Measurements from ENCODE around the gene SPTBN2.

Gene SPTBN2

DNA sequence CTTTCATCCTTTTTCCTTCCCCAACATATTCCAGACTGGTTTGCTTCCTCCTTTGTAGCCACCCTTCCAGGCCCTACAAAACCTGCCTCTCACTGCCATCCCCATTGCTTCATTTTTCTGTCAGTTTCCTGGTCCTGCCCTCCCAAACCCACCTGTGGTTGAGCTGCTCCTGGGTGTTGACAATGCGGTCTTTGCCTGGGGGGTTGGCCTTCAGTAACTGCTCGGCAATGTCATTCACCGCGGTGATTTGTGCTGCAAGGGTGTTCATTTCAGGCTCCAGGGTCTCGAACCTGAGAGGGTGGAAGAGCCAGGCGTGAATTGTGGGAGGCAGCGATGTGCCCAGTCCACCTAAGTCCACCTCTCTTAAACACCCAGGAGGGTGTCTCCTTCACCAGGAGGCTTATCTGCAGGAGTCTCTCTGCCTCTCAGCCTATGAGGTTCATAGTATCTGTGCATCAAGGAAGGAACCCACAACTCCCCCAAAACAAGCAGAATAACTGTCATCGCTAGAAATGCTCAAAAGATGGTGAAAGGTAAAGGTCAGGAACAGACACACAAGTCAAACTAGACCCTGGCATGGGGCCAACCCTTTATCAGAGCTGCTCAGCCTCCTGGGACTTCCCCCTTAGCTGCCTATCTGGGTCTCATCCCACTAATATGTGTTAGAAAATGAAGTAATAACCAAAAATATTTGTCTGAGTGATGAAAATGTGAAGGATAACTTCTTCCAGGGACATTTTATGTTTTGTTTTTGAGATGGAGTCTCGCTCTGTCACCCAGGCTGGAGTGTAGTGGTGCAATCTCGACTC, 27.4 kb downstream of the SPTBN2 start:
- no peak for DNase-seq (ENCODE audit: low read depth in 2 of 2)

GRCh38 chr11:66700742-66701141, 28.3 kb downstream of the SPTBN2 start:
- no peak for DNase-seq (ENCODE audit: low read depth in 2 of 2)

DNA sequence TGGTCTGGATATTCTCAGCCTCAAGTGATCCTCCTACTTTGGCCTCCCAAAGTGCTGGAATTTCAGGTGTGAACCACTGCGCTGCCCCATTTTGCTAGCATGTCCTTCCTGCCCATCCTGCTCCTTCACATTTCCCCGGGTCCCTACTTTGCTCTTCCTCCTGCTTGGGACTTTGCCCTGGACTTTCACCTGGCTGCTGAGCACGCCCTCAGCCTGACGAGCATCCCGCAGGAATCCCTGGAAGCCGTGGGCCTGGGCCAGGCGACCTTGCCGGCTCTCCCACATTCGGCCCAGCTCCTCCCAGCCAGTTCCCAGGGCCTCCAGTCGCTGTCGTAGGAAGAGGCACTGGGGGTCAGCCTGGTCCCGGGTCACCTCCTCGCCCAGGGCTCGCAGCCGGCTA, 28.7 kb downstream of the SPTBN2 start:
- no peak for DNase-seq (ENCODE audit: low read depth in 2 of 2)

- DNase-seq (ENCODE audit: low read depth in 2 of 2), result no peak
These were observed 30.5 kb downstream of the SPTBN2 start for GRCh38 chr11:66698491-66698890.

DNA sequence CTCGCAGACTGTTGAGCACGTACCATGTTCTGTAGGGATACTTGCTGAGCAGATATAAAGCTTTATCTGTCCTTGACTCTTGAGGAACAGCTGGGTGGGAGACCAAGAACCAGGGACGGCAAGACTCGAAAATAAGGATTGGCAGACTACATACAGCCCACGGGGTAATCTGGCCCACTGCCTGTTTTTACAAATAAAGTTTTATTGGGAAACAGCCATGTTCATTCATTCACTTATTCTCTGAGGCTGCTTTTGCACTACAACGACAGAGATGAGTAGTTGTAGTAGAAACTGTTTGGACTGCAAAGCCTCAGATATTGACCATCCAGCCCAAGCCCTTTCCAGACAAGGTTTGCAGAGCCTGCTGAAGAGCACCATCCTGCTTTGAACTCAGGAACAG, 31.0 kb downstream of the SPTBN2 start:
- DNase-seq (ENCODE audit: low read depth in 2 of 2), result no peak

GRCh38 chr11:66696146-66696545, 32.9 kb downstream of the SPTBN2 start:
- no peak for DNase-seq (ENCODE audit: low read depth in 2 of 2)

- DNase-seq (ENCODE audit: low read depth in 2 of 2), result peak; percentile 64 to 66
These were observed 34.2 kb downstream of the SPTBN2 start for GRCh38 chr11:66694732-66695207.

DNA sequence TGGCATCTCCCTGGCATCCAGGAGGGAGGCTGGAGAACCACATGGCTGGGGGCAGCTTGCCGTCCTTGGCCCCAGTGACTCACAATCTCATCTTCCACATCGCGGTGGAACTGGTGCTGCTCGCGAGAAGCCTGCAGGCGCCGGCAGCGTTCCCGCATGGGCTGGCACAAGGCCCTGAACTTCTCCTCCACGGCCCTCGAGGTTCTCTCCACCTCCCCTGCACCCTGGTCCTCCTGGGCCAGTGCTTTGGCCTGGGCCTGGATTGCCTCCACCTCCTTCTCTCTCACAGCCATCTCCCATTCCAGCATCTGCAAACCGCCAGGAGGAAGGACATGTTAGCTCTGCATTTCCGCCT, 35.0 kb downstream of the SPTBN2 start:
- no peak for DNase-seq (ENCODE audit: low read depth in 2 of 2)

DNA sequence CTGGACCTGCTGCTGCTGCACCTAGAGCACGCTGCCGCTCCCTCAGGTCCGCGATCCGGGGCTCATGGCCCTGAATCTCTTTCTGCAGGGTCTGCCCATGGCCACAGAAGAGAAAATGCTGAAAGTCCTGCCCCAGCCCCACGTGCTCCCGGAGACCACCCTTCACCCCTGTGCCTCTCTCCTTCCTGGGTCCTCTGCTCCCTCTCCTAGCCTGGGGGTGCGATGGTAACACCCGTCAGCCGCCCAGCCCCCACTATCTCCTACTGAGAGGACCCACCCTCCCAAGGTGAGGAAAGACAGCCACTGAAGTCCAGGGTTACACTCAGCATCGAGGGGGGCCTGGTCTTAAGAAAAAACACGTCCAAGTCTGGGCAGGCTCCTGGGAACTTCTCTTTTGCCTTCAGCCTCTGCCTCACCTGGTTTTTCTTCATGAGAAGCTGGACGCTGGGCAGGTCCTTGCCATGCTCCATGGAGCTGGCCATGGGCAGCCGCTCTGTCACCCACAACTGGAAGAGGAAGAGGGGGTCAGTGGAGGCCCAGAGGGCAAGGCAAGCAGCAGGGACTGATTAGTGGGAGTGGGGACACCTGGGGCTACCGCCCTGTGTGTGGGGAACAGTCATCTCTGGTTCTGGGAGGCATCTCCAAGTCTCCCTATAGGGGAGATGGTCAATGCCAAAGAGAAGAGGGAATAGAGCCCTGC, 35.5 kb downstream of the SPTBN2 start:
- no peak for DNase-seq (ENCODE audit: low read depth in 2 of 2)

DNA sequence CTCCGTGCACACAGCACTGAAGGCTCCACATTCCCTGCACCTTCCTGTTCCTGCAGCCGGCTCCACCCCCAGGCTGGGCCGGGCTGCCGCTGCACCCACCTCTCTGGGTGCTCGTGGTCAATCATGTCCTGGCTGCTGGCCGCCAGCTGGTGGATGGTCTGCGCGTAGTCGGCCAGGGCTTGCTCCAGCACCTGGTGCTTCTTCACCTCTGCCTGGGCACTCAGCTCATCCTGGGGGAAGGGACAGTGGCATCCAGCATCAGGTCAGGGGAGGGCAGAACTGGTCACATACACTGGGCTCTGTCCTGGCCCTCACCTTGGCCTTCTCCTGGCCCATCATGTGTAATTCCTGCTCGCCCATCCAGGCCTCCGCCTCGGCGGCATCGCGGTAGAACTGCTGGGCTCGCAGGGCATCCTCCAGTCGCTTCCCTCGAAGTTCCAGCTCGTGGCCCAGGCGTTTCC, 36.1 kb downstream of the SPTBN2 start:
- DNase-seq (ENCODE audit: low read depth in 2 of 2), result no peak

- no peak for DNase-seq (ENCODE audit: low read depth in 2 of 2)
These were observed 36.6 kb downstream of the SPTBN2 start for GRCh38 chr11:66692446-66692845.

GRCh38 chr11:66691311-66691980, 37.6 kb downstream of the SPTBN2 start:
- no peak for DNase-seq (ENCODE audit: low read depth in 2 of 2)

DNA sequence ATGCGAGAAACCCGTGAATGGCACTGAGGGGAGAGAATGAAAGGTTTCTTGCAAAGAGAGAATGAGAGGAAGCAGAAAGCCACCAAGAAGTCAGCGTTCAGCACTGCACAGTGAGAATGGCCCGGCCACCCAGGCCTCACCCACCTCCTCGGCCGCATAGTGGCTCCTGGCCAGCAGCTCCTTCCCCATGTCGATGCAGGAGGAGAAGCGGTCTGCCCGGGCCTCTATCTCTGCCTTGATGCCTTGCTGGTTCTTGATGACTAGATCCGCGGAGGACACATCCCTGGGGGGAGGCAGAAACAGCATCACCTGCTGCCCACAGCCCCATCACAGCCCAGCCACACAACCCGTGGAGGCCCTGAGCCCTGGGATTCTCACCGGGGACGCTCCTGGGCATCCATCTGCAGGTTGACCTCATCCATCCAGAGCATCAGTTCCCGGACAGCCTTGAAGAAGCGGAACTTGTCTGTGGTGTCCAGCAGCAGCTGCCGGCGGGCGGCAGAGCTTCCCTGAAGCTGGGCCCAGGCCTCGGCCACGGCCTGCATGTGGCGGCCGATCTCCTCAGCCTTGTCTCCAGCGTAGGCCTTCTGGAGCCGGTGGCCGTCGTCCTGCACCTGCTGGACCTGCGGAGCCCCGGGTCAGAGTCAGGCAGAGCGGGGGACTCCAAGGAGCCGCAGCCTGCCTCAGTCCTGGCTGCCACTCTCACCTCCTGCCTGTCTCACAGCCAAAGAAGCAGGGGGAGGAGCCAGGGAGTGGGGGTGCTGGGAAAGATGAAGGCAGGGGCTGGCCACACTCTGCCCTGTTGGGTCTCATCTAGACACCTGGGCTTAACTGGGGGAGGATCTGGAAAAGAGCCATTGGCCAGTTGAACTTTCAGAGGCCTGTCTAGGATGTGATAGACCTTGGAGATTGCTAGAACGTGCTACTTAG, 39.1 kb downstream of the SPTBN2 start:
- DNase-seq (ENCODE audit: low read depth in 2 of 2), result no peak

GRCh38 chr11:66688561-66689534, 40.2 kb downstream of the SPTBN2 start:
- no peak for DNase-seq (ENCODE audit: low read depth in 2 of 2)

GRCh38 chr11:66687831-66688281, 41.2 kb downstream of the SPTBN2 start:
- DNase-seq (ENCODE audit: low read depth in 2 of 2), result no peak

DNA sequence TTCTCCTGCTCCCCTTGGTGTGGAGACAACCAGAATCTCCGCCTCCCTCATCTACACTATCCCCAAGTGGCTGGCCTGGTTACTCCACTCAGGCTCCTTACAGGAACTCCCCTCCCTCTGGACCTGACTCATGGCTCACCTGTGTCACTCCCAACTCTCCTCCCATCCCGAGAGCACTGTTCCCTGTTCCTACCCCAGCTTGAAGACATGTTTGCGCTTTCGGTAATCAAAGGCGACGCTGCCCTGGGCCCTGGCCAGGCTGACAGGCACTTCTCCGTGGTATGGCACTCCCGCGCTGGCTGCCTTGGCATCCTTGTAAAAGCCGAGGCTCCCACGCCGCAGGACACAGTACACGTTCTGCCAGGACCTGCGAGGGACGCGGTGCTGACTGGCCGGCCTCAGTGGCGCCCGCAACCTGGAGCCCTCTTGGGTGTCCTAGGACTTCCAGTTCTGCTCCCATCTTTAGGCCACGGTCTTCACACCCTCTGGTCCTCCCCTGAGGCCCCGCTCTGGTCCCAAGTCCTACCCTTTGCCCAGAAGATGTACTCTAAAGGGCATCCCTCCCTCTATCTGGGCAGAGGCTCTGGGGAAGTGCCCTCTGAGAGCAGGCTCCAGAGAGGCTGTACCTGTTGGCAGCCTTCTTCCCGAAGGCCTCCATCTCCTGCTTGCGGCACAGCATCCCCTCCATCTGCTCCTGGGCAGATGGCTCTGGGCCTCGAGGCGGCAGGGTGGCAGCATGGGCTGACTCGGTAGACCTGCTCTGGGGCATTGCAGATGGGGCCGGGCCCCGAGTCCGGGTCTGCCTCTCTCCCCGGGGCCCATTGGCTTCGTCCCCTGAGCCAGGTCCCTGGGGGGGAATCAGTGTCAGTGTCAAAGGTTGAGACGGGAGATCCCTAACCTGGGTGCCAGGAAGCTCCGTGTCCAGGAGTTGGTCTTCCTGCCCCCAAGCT, 41.9 kb downstream of the SPTBN2 start:
- DNase-seq (ENCODE audit: low read depth in 2 of 2), result no peak

- DNase-seq (ENCODE audit: low read depth in 2 of 2), result no peak
These were observed 42.8 kb downstream of the SPTBN2 start for GRCh38 chr11:66686100-66686785.

All from activated CD8-positive, alpha-beta memory T cell treated with anti-CD3 and anti-CD28 coated beads for 4 hours (primary cell).